MCF 10A (cell line): ENCODE results near the gene SLC35F4. TPM values are rescaled to one million over a fixed set of nuclear protein-coding genes. Genes with fewer than 3 reads are reported as not detected.

Source experiments
- BruUV-seq: library from RNA; stranded (reverse); fragments of 400-500 nt; replicated peaks from 2 replicates; lab custom pipeline; 2021; lab: Mats Ljungman, UMichigan
- CTCF ChIA-PET: fragments of 300-600 bp; sonication (Branson Sonifier 250); formaldehyde crosslinking; extraction: SDS; loops from one replicate; lab custom pipeline; 2021; ENCODE audit warnings: antibody characterized with exemption, inconsistent platforms; lab: Yijun Ruan, JAX
- POLR2A ChIA-PET: fragments of 300-600, 350-650 bp; sonication (Branson Sonifier 250); formaldehyde crosslinking; extraction: SDS; loops from one replicate; lab custom pipeline; 2020; ENCODE audit warnings: antibody characterized with exemption, inconsistent platforms; lab: Yijun Ruan, JAX
- DNase-seq: peaks from one replicate; pipeline ENCODE4 v3.0.0-alpha.2; 2018; ENCODE audit not compliant: unreplicated experiment
- H3K27ac Mint-ChIP-seq: one replicate; pipeline ENCODE4 v1.8.0; 2022; ENCODE audit warnings: mild to moderate bottlenecking, low read depth, mixed read lengths; ENCODE audit not compliant: unreplicated experiment
- H3K27me3 Mint-ChIP-seq: one replicate; pipeline ENCODE4 v1.8.0; 2022; ENCODE audit warnings: mixed read lengths; ENCODE audit not compliant: insufficient read depth, unreplicated experiment
- H3K36me3 Mint-ChIP-seq: one replicate; pipeline ENCODE4 v1.8.0; 2022; ENCODE audit warnings: mild to moderate bottlenecking, moderate library complexity, mixed read lengths; ENCODE audit not compliant: insufficient read depth, unreplicated experiment
- H3K4me1 Mint-ChIP-seq: one replicate; pipeline ENCODE4 v1.8.0; 2022; ENCODE audit warnings: mixed read lengths; ENCODE audit not compliant: insufficient read depth, unreplicated experiment
- H3K4me3 Mint-ChIP-seq: one replicate; pipeline ENCODE4 v1.8.0; 2022; ENCODE audit warnings: mild to moderate bottlenecking, moderate library complexity, mixed read lengths; ENCODE audit not compliant: unreplicated experiment
- H3K9me3 Mint-ChIP-seq: one replicate; pipeline ENCODE4 v1.8.0; 2022; ENCODE audit warnings: mixed read lengths; ENCODE audit not compliant: unreplicated experiment
- CTCF ChIP-seq: fragments of 200-600 bp; IDR thresholded peaks from one replicate; pipeline ENCODE4 v1.8.0; 2022; ENCODE audit warnings: antibody characterized with exemption, mild to moderate bottlenecking; ENCODE audit not compliant: unreplicated experiment
- intact Hi-C: fragments of 100-400 bp; cut with micrococcal nuclease; formaldehyde crosslinking; loops from 2 replicates; pipeline ENCODE4 v1.14.1; 2022
- total RNA-seq: library from RNA; stranded (reverse); gene quantifications from 2 replicates; pipeline ENCODE4 v1.2.3, GENCODE V29; 2022

Gene SLC35F4
- total RNA-seq, 1 experiment from 2014 or later: not detected

GRCh38 chr14:57659052-57659451 lies 206.8 kb downstream of the SLC35F4 start:
- no peaks in the 10 kb centered on the region for H3K36me3 Mint-ChIP-seq
- intact Hi-C loops: no loop called here
- no peak for DNase-seq
- no peaks in the 10 kb centered on the region for H3K9me3 Mint-ChIP-seq
- POLR2A ChIA-PET: no interaction called here
- no peak for TF ChIP-seq CTCF
- no TSS peak for BruUV-seq
- no peaks in the 10 kb centered on the region for H3K27me3 Mint-ChIP-seq
- H3K4me3 Mint-ChIP-seq: no peak overlapping the region
- no peak overlapping the region for H3K27ac Mint-ChIP-seq
- CTCF ChIA-PET: no interaction called here
- peaks cover 12% of the 10 kb centered on the region for H3K4me1 Mint-ChIP-seq

GRCh38 chr14:57657487-57657886 lies 208.4 kb downstream of the SLC35F4 start:
- TF ChIP-seq CTCF: no peak
- Mint-ChIP-seq H3K9me3 (no peaks in the 10 kb centered on the region), H3K27me3 (no peaks in the 10 kb centered on the region), H3K36me3 (no peaks in the 10 kb centered on the region), H3K27ac (no peak overlapping the region), H3K4me1 (peaks cover 12% of the 10 kb centered on the region), H3K4me3 (no peak overlapping the region)
- no peak for DNase-seq
- BruUV-seq: no TSS peak
- intact Hi-C loops: no loop called here
- ChIA-PET CTCF (no interaction called here), POLR2A (interaction anchor here (0.6 to 0.7 kb wide), 2 partner anchors 79 to 1243 kb away, joined by 3 to 4 read pairs; no protein-coding TSS in a partner anchor)

- ChIA-PET CTCF (no interaction called here), POLR2A (interaction anchor here (0.6 to 0.7 kb wide), 2 partner anchors 78 to 1244 kb away, joined by 3 to 4 read pairs; no protein-coding TSS in a partner anchor)
- no peak for TF ChIP-seq CTCF
- no TSS peak for BruUV-seq
- Mint-ChIP-seq H3K4me1 (peaks cover 12% of the 10 kb centered on the region), H3K4me3 (no peak overlapping the region), H3K36me3 (no peaks in the 10 kb centered on the region), H3K27me3 (no peaks in the 10 kb centered on the region), H3K9me3 (no peaks in the 10 kb centered on the region), H3K27ac (no peak overlapping the region)
- intact Hi-C loops: no loop called here
- peak; percentile 41 for DNase-seq
These were observed 209.0 kb downstream of the SLC35F4 start for GRCh38 chr14:57656853-57657252.

- BruUV-seq: no TSS peak
- no peak for TF ChIP-seq CTCF
- intact Hi-C loops: no loop called here
- peaks cover 4% of the 10 kb centered on the region for H3K9me3 Mint-ChIP-seq
- H3K36me3 Mint-ChIP-seq: no peaks in the 10 kb centered on the region
- H3K4me3 Mint-ChIP-seq: no peak overlapping the region
- POLR2A ChIA-PET: no interaction called here
- CTCF ChIA-PET: interaction anchor here (0.6 to 0.7 kb wide), 2 partner anchors 12 to 206 kb away, joined by 3 to 4 read pairs; no protein-coding TSS in a partner anchor
- DNase-seq: no peak
- H3K27me3 Mint-ChIP-seq: no peaks in the 10 kb centered on the region
- no peak overlapping the region for H3K27ac Mint-ChIP-seq
- H3K4me1 Mint-ChIP-seq: peaks cover 12% of the 10 kb centered on the region
These were observed 213.1 kb downstream of the SLC35F4 start for GRCh38 chr14:57652769-57653168.
